HEK293 (cell line): ENCODE results near the gene RPS6KC1.

Source experiments
- EGR2 ChIP-seq: fragments of 450-650 bp; formaldehyde crosslinking; IDR thresholded peaks from 2 replicates; pipeline ENCODE4 v1.5.1; 2016; ENCODE audit warnings: low read depth, missing biosample characterization, missing genetic modification characterization
- ZNF112 ChIP-seq: fragments of 450-650 bp; formaldehyde crosslinking; IDR thresholded peaks from 2 replicates; pipeline ENCODE4 v1.5.0; 2017; ENCODE audit warnings: missing biosample characterization, missing genetic modification characterization

DNA sequence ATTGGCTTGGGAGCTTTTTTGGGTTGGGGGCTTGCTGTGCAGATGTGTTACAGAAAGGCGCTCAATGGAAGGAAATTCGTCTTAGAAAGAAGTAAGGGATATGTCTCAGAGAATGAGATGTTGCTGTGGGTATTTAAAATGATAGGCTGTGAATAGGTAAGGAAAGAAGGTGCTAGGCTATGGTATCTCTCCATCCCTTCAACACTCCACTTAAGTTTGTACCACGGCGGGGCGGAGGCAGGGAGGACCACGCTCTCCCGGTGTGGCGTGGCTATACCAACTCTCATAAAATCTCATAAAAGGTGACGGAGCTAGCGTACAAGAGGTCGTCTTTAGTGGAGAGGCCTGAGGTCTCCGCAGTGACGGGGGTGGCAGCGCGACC is 305 bp upstream of the RPS6KC1 start:
- no peak for TF ChIP-seq EGR2 (tag by site-specific recombination)
- no peak for TF ChIP-seq ZNF112
